Measurements from ENCODE around the gene LALBA. TPM values are rescaled to one million over a fixed set of nuclear protein-coding genes. Genes with fewer than 3 reads are reported as not detected.

The LALBA gene
- total RNA-seq, result not detected in 2 replicates

GRCh38 chr12:48569946-48570345, at the start of gene LALBA:
LALBA (minus strand) TSS chr12:48570046; CDS start chr12:48570020, 26 bp downstream.
- TF ChIP-seq CTCF (conservative IDR thresholded peaks at IDR 0.05; ENCODE audit: low read depth, low read length), result no peak
- DNase-seq (ENCODE audit: low read depth), result no peak
- no peak within 1 kb of the TSS for H3K4me3 ChIP-seq (ENCODE audit: low read depth, low read length)

- no peak overlapping the region for H3K4me3 ChIP-seq (ENCODE audit: low read depth, low read length)
- peak; percentile 35 for DNase-seq (ENCODE audit: low read depth)
- TF ChIP-seq CTCF (conservative IDR thresholded peaks at IDR 0.05; ENCODE audit: low read depth, low read length), result peak; percentile 99
These were observed 48.7 kb upstream of the LALBA start for GRCh38 chr12:48618541-48618940.

- H3K4me3 ChIP-seq (ENCODE audit: low read depth, low read length), result no peak overlapping the region
- no peak for TF ChIP-seq CTCF (conservative IDR thresholded peaks at IDR 0.05; ENCODE audit: low read depth, low read length)
- no peak for DNase-seq (ENCODE audit: low read depth)
These were observed 45.8 kb upstream of the LALBA start for GRCh38 chr12:48615681-48616080.

- no peak for DNase-seq (ENCODE audit: low read depth)
- no peak for TF ChIP-seq CTCF (conservative IDR thresholded peaks at IDR 0.05; ENCODE audit: low read depth, low read length)
These were observed 43.5 kb upstream of the LALBA start for GRCh38 chr12:48613321-48613720.

GRCh38 chr12:48602192-48602989, 32.5 kb upstream of the LALBA start:
- no peak for TF ChIP-seq CTCF (conservative IDR thresholded peaks at IDR 0.05; ENCODE audit: low read depth, low read length)
- H3K4me3 ChIP-seq (ENCODE audit: low read depth, low read length), result no peak overlapping the region
- DNase-seq (ENCODE audit: low read depth), result no peak

More at GRCh38 chr12:48613321-48613720, 43.5 kb upstream of the LALBA start:
- H3K4me3 ChIP-seq (ENCODE audit: low read depth, low read length), result no peak overlapping the region

GRCh38 chr12:48601013-48601756, 31.3 kb upstream of the LALBA start:
- no peak overlapping the region for H3K4me3 ChIP-seq (ENCODE audit: low read depth, low read length)
- no peak for TF ChIP-seq CTCF (conservative IDR thresholded peaks at IDR 0.05; ENCODE audit: low read depth, low read length)
- DNase-seq (ENCODE audit: low read depth), result peak; percentile 9
